Keratinocyte (primary cell): ENCODE data around the gene DCLK1. TPM values are rescaled to one million over a fixed set of nuclear protein-coding genes. Genes with fewer than 3 reads are reported as not detected.

ENCODE experiments used
- DNase-seq: peaks from one replicate; pipeline ENCODE4 v3.0.0-alpha.2; 2011; ENCODE audit warnings: low read depth, missing footprints, low spot score
- FAIRE-seq: peaks from 2 replicates; lab custom pipeline; 2011; peaks lifted over from hg19 to GRCh38; lab: Jason Lieb, UNC
- H2AFZ ChIP-seq: 2 replicates; pipeline ENCODE4 v1.6.0; 2012; ENCODE audit warnings: low read length, control low read depth, inconsistent platforms; ENCODE audit not compliant: control insufficient read depth
- H3K27ac ChIP-seq: 2 replicates; pipeline ENCODE4 v1.5.1; 2011; ENCODE audit warnings: low read length; ENCODE audit not compliant: control insufficient read depth, insufficient read depth
- H3K27me3 ChIP-seq: 3 replicates; pipeline ENCODE4 v1.6.0; 2011; ENCODE audit warnings: low read length; ENCODE audit not compliant: control insufficient read depth, insufficient read depth; ENCODE audit errors: extremely low read depth
- H3K36me3 ChIP-seq, 2 experiments: 2 replicates in 1 of 2; 3 replicates in 1 of 2; pipeline ENCODE4 v1.5.1; 2011; ENCODE audit warnings: low read length in 2 of 2, mild to moderate bottlenecking in 1 of 2; ENCODE audit not compliant: control insufficient read depth in 2 of 2, insufficient read depth in 2 of 2; ENCODE audit errors: extremely low read depth in 1 of 2
- H3K4me1 ChIP-seq: 3 replicates; pipeline ENCODE4 v1.5.1; 2011; ENCODE audit warnings: low read length; ENCODE audit not compliant: control insufficient read depth, insufficient read depth; ENCODE audit errors: extremely low read depth
- H3K4me2 ChIP-seq: 3 replicates; pipeline ENCODE4 v1.6.0; 2011; ENCODE audit warnings: low read depth, low read length; ENCODE audit not compliant: control insufficient read depth, insufficient read depth; ENCODE audit errors: extremely low read depth
- H3K4me3 ChIP-seq, 3 experiments: fragments of 200-600 bp in 1 of 3; sonication (generic) in 1 of 3; 2 replicates in 2 of 3; 3 replicates in 1 of 3; pipeline ENCODE4 v1.5.1; 2011 to 2016; ENCODE audit warnings: low read length in 3 of 3, mild to moderate bottlenecking in 3 of 3, control low read depth in 2 of 3, inconsistent platforms in 1 of 3, low read depth in 1 of 3, mixed read lengths in 1 of 3, mixed run types in 1 of 3, moderate library complexity in 1 of 3; ENCODE audit not compliant: control insufficient read depth in 2 of 3, insufficient read depth in 2 of 3; ENCODE audit errors: extremely low read depth in 1 of 3
- H3K79me2 ChIP-seq: 2 replicates; pipeline ENCODE4 v1.6.0; 2012; ENCODE audit warnings: low read length; ENCODE audit not compliant: control insufficient read depth, insufficient read depth
- H3K9ac ChIP-seq: 3 replicates; pipeline ENCODE4 v1.6.0; 2011; ENCODE audit warnings: low read length; ENCODE audit not compliant: control insufficient read depth, insufficient read depth; ENCODE audit errors: extremely low read depth
- H3K9me1 ChIP-seq: 3 replicates; pipeline ENCODE4 v1.6.0; 2011; ENCODE audit warnings: low read length; ENCODE audit not compliant: control insufficient read depth, insufficient read depth; ENCODE audit errors: extremely low read depth
- H3K9me3 ChIP-seq: 2 replicates; pipeline ENCODE4 v1.5.1; 2012; ENCODE audit warnings: low read depth, low read length; ENCODE audit not compliant: control insufficient read depth
- H4K20me1 ChIP-seq: 3 replicates; pipeline ENCODE4 v1.6.0; 2011; ENCODE audit warnings: low read length; ENCODE audit not compliant: control insufficient read depth, insufficient read depth; ENCODE audit errors: extremely low read depth
- CTCF ChIP-seq, 3 experiments: IDR thresholded peaks in 1 of 3; conservative IDR thresholded peaks in 1 of 3; optimal IDR thresholded peaks in 1 of 3; 2 replicates in 2 of 3; 3 replicates in 1 of 3; pipeline versions ENCODE3 to v1.5.1; 2011; ENCODE audit warnings: low read length in 3 of 3, mild to moderate bottlenecking in 3 of 3, moderate library complexity in 2 of 3, control low read depth in 1 of 3, inconsistent platforms in 1 of 3; ENCODE audit not compliant: insufficient read depth in 2 of 3; ENCODE audit errors: extremely low read depth in 1 of 3
- EZH2 ChIP-seq: IDR thresholded peaks from one replicate; pipeline ENCODE4 v1.6.1; 2012; ENCODE audit warnings: inconsistent platforms, mild to moderate bottlenecking, low read length, moderate library complexity
- dilution Hi-C: fragments of 300-500 bp; cut with MboI; formaldehyde crosslinking; loops from one replicate; pipeline ENCODE4 v1.7.0; 2020; ENCODE audit warnings: low sequenced_read_pairs; ENCODE audit not compliant: extremely low pct_ligation_motif_present
- polyA plus RNA-seq, 5 experiments: library from polyadenylated mRNA; depleted of rRNA in 3 of 5; stranded (reverse) in 3 of 5; stranded (forward) in 1 of 5; unstranded in 1 of 5; fragments of >200 nt; gene quantifications; 1 replicate in 1 of 5; 2 replicates in 3 of 5; 3 replicates in 1 of 5; pipeline versions ENCODE4 v1.2.1 to v1.2.3, GENCODE V29; 2011 to 2012; ENCODE audit warnings: missing spikeins in 2 of 5, low read depth in 1 of 5, low replicate concordance in 1 of 5

DCLK1 gene
- polyA plus RNA-seq, 1 donor (not counting 4 experiments of a cell fraction or from before 2014, with no cell fraction given) = 0.04 TPM

- Histone ChIP-seq H3K4me1 (no peaks in the 10 kb centered on the region), H3K27me3 (no peaks in the 10 kb centered on the region), H3K36me3 (no peaks in the 10 kb centered on the region), H3K9ac (no peak overlapping the region), H3K79me2 (no peaks in the 10 kb centered on the region), H3K9me1 (no peaks in the 10 kb centered on the region), H3K9me3 (no peaks in the 10 kb centered on the region), H3K4me3 (no peak overlapping the region), H3K4me2 (no peak overlapping the region), H4K20me1 (no peaks in the 10 kb centered on the region), H3K27ac (no peak overlapping the region), H2AFZ (no peak overlapping the region)
- TF ChIP-seq CTCF (optimal IDR thresholded peaks at IDR 0.05 in 1 of 3, IDR thresholded peaks at IDR 0.05 in 1 of 3, conservative IDR thresholded peaks at IDR 0.05 in 1 of 3; ENCODE audit: extremely low read depth in 1 of 3, insufficient read depth in 2 of 3, low read length in 3 of 3) (no peak), EZH2 (no peak)
- FAIRE-seq = no peak
- dilution Hi-C loops = no loop called here
- DNase-seq = no peak
Observed at GRCh38 chr13:36088001-36088400, 43.2 kb downstream of the DCLK1 start.

- Histone ChIP-seq H3K36me3 (no peaks in the 10 kb centered on the region), H3K9ac (no peak overlapping the region), H3K27ac (no peak overlapping the region), H3K4me2 (no peak overlapping the region), H3K4me3 (no peak overlapping the region), H3K9me1 (no peaks in the 10 kb centered on the region), H4K20me1 (no peaks in the 10 kb centered on the region), H3K27me3 (no peaks in the 10 kb centered on the region), H3K79me2 (no peaks in the 10 kb centered on the region), H3K9me3 (no peaks in the 10 kb centered on the region), H3K4me1 (no peaks in the 10 kb centered on the region), H2AFZ (no peak overlapping the region)
- no peak for TF ChIP-seq EZH2
- TF ChIP-seq CTCF (optimal IDR thresholded peaks at IDR 0.05 in 1 of 3, IDR thresholded peaks at IDR 0.05 in 1 of 3, conservative IDR thresholded peaks at IDR 0.05 in 1 of 3; ENCODE audit: extremely low read depth in 1 of 3, insufficient read depth in 2 of 3, low read length in 3 of 3) = no peak
- dilution Hi-C loops = no loop called here
- no peak for FAIRE-seq
- DNase-seq = no peak
Observed at GRCh38 chr13:36086117-36086516, 45.1 kb downstream of the DCLK1 start.
